Endodermal cell (in vitro differentiated cells): ENCODE measurements around the gene PARD3B. TPM values are rescaled to one million over a fixed set of nuclear protein-coding genes. Genes with fewer than 3 reads are reported as not detected.

Experiments used
- DNase-seq: peaks from one replicate; pipeline ENCODE4 v3.0.0-alpha.2; 2017
- H3K27ac ChIP-seq: 2 replicates; pipeline ENCODE4 v1.5.1; 2013; ENCODE audit warnings: mild to moderate bottlenecking, low read depth, low read length, moderate library complexity
- H3K27me3 ChIP-seq: 2 replicates; pipeline ENCODE4 v1.6.1; 2013; ENCODE audit warnings: mild to moderate bottlenecking, low read length, moderate library complexity; ENCODE audit not compliant: insufficient read depth, control insufficient read depth, poor library complexity, severe bottlenecking
- H3K36me3 ChIP-seq: 2 replicates; pipeline ENCODE4 v1.7.0; 2013; ENCODE audit warnings: mild to moderate bottlenecking, low read length, moderate library complexity; ENCODE audit not compliant: control insufficient read depth, insufficient read depth
- H3K4me1 ChIP-seq: one replicate; pipeline ENCODE4 v1.7.0; 2013; ENCODE audit warnings: low read length; ENCODE audit not compliant: control insufficient read depth, insufficient read depth
- H3K4me3 ChIP-seq: 2 replicates; pipeline ENCODE4 v1.5.1; 2013; ENCODE audit warnings: mild to moderate bottlenecking, low read length, moderate library complexity
- H3K9ac ChIP-seq: 2 replicates; pipeline ENCODE4 v1.6.1; 2013; ENCODE audit warnings: mild to moderate bottlenecking, low read length, moderate library complexity; ENCODE audit not compliant: poor library complexity, severe bottlenecking; ENCODE audit errors: extremely low read depth
- H3K9me3 ChIP-seq: 2 replicates; pipeline ENCODE4 v1.6.1; 2013; ENCODE audit warnings: mild to moderate bottlenecking, low read length, moderate library complexity; ENCODE audit not compliant: control insufficient read depth
- H3K27ac Mint-ChIP-seq: 2 replicates; pipeline ENCODE4 v1.8.0; 2020; ENCODE audit warnings: mixed read lengths
- H3K27me3 Mint-ChIP-seq: 2 replicates; pipeline ENCODE4 v1.8.0; 2021; ENCODE audit warnings: mild to moderate bottlenecking, mixed read lengths; ENCODE audit not compliant: insufficient read depth
- H3K36me3 Mint-ChIP-seq: 2 replicates; pipeline ENCODE4 v1.8.0; 2020; ENCODE audit warnings: low read depth, mixed read lengths
- H3K4me1 Mint-ChIP-seq: 2 replicates; pipeline ENCODE4 v1.8.0; 2020; ENCODE audit warnings: mixed read lengths
- H3K4me3 Mint-ChIP-seq: 2 replicates; pipeline ENCODE4 v1.8.0; 2020; ENCODE audit warnings: mild to moderate bottlenecking, moderate library complexity, mixed read lengths
- H3K9me3 Mint-ChIP-seq: 2 replicates; pipeline ENCODE4 v1.8.0; 2020; ENCODE audit warnings: mild to moderate bottlenecking, mixed read lengths
- WGBS, 2 experiments: methylation state at CpG; one replicate each; pipeline versions ENCODE4 v1.1.5 to v1.1.7; 2013; ENCODE audit warnings: missing lambda C conversion rate in 2 of 2, mixed read lengths in 1 of 2; ENCODE audit not compliant: insufficient coverage in 1 of 2, insufficient read length in 1 of 2; 5-methylcytosine and 5-hydroxymethylcytosine counted together
- total RNA-seq, 2 donors: library from RNA; stranded (reverse); fragmentation: NEBNext Ultra II Directional in 1 of 2; extraction: Animal tissue kit (Norgen Biotek cat#: 25700) in 1 of 2; gene quantifications; 2 replicates in 1 of 2; 3 replicates in 1 of 2; pipeline ENCODE4 v1.2.1, GENCODE V29; 2021
- TF ChIP-seq, protein P1 (sequence below): fragments of 200-600 bp; sonication (generic); conservative IDR thresholded peaks from 2 replicates; pipeline ENCODE4 v1.5.0; 2021; ENCODE audit warnings: antibody characterized with exemption, mild to moderate bottlenecking

PARD3B gene
- total RNA-seq, 2 donors from 2014 or later = 2.5 to 5.6 TPM

DNA sequence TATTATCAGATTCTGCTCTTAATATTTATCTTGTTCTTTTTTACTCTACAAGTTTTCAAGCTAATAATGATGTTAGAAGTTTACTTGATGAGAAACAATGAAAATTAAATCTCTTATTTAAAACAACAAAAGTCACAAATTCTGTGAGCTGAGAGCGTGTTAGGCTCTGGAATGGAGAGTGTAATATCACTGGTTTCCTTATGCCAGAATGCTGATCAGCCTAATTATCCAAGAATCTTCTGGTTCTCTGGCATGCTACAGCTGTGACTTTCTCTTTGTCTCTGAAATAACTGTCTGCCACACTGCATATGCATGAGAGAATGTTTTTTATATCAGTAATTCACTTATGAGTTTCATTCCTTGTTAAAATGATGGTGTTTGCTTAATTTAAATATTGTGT is 236.7 kb downstream of the PARD3B start:
- DNase-seq = no peak
- no peaks in the 10 kb centered on the region for H3K27me3 Mint-ChIP-seq
- Histone ChIP-seq H3K4me1 (no peaks in the 10 kb centered on the region), H3K27ac (no peak overlapping the region), H3K9me3 (no peaks in the 10 kb centered on the region), H3K4me3 (no peak overlapping the region), H3K27me3 (no peaks in the 10 kb centered on the region), H3K9ac (no peak overlapping the region), H3K36me3 (no peaks in the 10 kb centered on the region)
- H3K4me1 Mint-ChIP-seq = peaks cover 5% of the 10 kb centered on the region
- TF ChIP-seq, protein P1, sequence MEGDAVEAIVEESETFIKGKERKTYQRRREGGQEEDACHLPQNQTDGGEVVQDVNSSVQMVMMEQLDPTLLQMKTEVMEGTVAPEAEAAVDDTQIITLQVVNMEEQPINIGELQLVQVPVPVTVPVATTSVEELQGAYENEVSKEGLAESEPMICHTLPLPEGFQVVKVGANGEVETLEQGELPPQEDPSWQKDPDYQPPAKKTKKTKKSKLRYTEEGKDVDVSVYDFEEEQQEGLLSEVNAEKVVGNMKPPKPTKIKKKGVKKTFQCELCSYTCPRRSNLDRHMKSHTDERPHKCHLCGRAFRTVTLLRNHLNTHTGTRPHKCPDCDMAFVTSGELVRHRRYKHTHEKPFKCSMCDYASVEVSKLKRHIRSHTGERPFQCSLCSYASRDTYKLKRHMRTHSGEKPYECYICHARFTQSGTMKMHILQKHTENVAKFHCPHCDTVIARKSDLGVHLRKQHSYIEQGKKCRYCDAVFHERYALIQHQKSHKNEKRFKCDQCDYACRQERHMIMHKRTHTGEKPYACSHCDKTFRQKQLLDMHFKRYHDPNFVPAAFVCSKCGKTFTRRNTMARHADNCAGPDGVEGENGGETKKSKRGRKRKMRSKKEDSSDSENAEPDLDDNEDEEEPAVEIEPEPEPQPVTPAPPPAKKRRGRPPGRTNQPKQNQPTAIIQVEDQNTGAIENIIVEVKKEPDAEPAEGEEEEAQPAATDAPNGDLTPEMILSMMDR = no peak
- no peaks in the 10 kb centered on the region for H3K9me3 Mint-ChIP-seq
- H3K4me3 Mint-ChIP-seq = no peak overlapping the region
- H3K36me3 Mint-ChIP-seq = no peaks in the 10 kb centered on the region
- H3K27ac Mint-ChIP-seq = no peak overlapping the region
- WGBS, 2 experiments = 92 to 100% methylated on average over 1 of the region's 1 CpG

DNA sequence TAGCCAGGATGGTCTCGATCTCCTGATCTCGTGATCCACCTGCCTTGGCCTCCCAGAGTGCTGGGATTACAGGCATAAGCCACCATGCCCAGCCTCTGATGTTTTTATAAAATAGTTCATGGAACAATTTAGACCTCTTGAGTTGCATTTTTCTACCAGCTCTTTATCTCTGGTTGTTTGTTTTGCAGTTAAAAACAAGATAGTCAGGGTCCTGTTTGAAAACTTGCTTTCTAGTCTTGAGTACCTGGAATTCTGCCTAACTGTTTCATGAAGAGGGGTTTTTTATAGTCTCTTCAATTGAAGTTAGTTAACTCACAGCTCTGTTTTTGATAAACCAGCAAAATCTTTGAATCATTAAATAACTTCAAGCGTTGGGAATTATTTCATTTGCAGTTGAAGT is 244.8 kb downstream of the PARD3B start:
- Mint-ChIP-seq H3K4me1 (no peaks in the 10 kb centered on the region), H3K27ac (no peak overlapping the region), H3K27me3 (no peaks in the 10 kb centered on the region), H3K36me3 (no peaks in the 10 kb centered on the region), H3K9me3 (no peaks in the 10 kb centered on the region), H3K4me3 (no peak overlapping the region)
- DNase-seq = no peak
- 92% methylated on average over 2 to 3 of the region's 3 CpGs for WGBS, 2 experiments
- Histone ChIP-seq H3K9ac (no peak overlapping the region), H3K4me3 (no peak overlapping the region), H3K4me1 (no peaks in the 10 kb centered on the region), H3K9me3 (no peaks in the 10 kb centered on the region), H3K36me3 (no peaks in the 10 kb centered on the region), H3K27ac (no peak overlapping the region), H3K27me3 (no peaks in the 10 kb centered on the region)
- TF ChIP-seq, protein P1 = no peak

DNA sequence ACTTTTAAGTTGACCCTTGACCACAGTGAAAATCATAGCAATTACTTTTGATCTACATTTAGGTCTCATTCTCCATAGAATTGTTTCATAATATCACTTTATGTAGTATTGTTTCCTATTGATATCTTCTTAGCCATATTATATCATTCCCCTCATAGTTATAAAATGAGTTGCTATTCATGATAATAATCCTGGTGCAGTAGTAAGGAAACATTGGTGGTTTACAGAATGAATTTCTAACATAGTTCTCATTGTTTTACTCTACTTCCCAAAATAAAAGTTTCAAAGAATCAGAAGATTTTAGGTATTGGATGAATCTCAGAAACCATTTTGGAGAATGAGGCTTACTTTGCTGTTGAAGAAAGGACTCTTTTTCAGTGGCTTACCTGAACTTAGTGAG is 246.0 kb downstream of the PARD3B start:
- H3K27ac ChIP-seq = no peak overlapping the region

More for the DNA sequence above, 246.0 kb downstream of the PARD3B start:
- DNase-seq = no peak
- TF ChIP-seq, protein P1 = no peak
- no peaks in the 10 kb centered on the region for H3K36me3 ChIP-seq
- H3K4me1 ChIP-seq = no peaks in the 10 kb centered on the region
- no peaks in the 10 kb centered on the region for H3K27me3 ChIP-seq
- Mint-ChIP-seq H3K36me3 (no peaks in the 10 kb centered on the region), H3K9me3 (no peaks in the 10 kb centered on the region), H3K27me3 (no peaks in the 10 kb centered on the region), H3K4me3 (no peak overlapping the region), H3K27ac (no peak overlapping the region), H3K4me1 (no peaks in the 10 kb centered on the region)
- no peak overlapping the region for H3K9ac ChIP-seq
- H3K9me3 ChIP-seq = no peaks in the 10 kb centered on the region
- no peak overlapping the region for H3K4me3 ChIP-seq
